HG03135 (cell line): Measurements from ENCODE around the gene DUS1L.

Source experiments
- ATAC-seq: cut with Tn5 transposase; IDR thresholded peaks from one replicate; pipeline ENCODE4 v1.9.1; 2021; ENCODE audit warnings: mild to moderate bottlenecking, moderate library complexity; ENCODE audit not compliant: unreplicated experiment

DUS1L gene

GRCh38 chr17:82016061-82016874 lies 49.3 kb downstream of the DUS1L start:
- no peak for ATAC-seq

DNA sequence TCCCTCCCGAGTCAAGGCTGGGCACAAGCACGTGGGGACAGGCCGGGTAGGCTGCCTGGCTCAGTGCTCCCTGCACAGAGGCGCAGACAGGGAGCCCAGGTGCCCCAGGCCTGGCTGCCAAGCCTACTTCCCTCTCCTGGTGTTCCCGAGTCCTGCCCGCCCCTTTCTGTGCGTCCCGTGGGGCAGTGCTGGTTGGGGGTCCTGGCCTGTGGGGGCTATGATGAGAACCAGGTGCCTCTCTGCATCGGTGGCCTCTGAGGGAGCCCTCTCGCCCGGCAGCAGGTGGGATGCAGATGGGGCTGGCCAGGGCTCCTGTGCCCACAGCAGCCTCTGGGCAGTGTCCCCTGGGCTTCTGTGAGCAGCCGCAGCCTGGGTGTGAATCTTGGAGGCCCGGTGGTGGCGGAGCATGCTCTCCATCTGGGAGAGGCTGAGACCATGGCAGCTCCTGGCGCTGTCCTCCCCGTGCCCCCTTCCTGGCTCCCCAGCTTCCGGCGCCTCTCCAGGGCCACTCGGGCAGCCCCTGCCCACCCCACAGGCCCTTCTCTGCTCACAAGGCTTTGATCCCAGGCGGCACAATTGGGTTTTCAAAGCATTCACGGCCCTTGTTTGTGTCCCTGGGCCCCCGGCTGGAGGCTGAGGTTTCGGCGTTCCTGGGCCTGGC lies 50.2 kb downstream of the DUS1L start:
- no peak for ATAC-seq

GRCh38 chr17:82014971-82015310 lies 50.7 kb downstream of the DUS1L start:
- ATAC-seq = no peak

DNA sequence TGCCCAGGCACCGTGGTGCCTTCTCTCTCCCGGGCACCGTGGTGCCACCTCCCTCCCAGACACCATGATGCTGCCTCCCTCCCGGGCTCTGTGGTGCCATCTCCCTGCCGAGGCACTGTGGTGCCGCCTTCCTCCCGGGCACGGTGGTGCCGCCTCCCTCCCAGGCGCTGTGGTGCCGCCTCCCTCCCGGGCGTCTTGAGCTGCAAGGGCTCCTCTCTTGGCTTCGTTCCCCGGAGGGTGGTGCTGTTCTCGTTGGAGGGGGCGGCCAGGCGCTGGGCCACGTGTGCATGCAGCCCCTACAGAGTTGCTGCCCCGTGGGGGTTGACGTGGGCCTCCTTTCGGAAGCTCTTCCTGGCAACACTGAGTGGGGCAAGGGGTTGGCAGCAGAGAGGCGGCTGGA lies 51.2 kb downstream of the DUS1L start:
- no peak for ATAC-seq

GRCh38 chr17:82013772-82014321 lies 51.8 kb downstream of the DUS1L start:
- ATAC-seq = no peak

GRCh38 chr17:82013341-82013740 lies 52.3 kb downstream of the DUS1L start:
- ATAC-seq = no peak

DNA sequence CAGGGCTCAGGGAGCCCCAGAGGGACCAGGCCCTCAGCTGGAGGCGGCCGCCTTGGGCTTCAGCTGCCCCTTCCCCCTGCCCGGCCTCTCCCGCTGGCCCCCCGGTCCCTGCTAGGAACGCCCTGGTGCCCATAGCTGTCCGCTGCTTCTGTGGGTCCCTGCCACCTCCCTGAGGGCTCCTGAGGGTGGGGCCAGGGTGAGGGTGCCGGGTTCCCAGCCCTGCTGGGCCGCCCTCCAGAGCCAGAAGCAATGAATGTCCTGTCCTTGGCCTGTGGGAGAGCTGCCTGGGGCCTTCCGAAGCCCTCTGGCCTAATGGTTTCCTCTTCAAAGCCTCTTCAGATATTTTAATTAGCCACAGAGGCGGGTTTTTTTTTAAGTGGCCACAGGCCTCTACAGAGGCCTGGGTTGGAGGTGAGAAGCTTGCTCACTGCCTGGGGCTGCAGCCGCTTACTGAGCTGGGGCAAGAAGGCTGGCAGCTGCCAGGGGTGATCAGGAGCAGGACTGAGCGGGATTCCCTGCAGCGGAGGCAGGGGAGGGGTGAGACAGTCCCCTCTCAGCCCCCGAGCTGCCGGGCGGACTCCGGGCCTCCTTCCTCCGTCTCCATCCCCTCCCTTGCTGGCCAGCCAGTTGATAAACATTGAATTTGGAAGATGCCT lies 52.8 kb downstream of the DUS1L start:
- no peak for ATAC-seq

- no peak for ATAC-seq
Measured at GRCh38 chr17:82012261-82012639, 53.4 kb downstream of the DUS1L start.

- ATAC-seq = no peak
Measured at GRCh38 chr17:82011617-82012187, 53.9 kb downstream of the DUS1L start.

GRCh38 chr17:82010575-82011525 lies 54.8 kb downstream of the DUS1L start:
- ATAC-seq = no peak

DNA sequence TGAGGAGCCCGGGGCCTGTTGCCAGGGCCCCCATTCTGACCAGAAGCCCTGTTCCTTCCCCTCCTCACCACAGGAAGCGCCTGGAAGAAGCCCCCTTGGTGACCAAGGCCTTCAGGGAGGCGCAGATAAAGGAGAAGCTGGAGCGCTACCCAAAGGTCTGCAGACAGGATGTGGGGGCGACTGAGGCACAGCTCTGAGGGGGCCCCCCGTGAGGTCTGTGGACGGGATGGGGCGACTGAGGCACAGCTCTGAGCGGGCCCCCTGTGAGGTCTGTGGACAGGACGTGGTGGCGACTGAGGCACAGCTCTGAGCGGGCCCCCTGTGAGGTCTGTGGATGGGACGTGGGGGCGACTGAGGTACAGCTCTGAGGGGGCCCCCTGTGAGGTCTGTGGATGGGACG lies 56.2 kb downstream of the DUS1L start:
- ATAC-seq = no peak

- ATAC-seq = no peak
Measured at GRCh38 chr17:82008941-82009405, 56.6 kb downstream of the DUS1L start.

- ATAC-seq = no peak
Measured at GRCh38 chr17:82008258-82008940, 57.2 kb downstream of the DUS1L start.
